Measurements from ENCODE around the gene SAMD14.

Gene SAMD14

GRCh38 chr17:50129728-50130558 lies at the start of gene SAMD14:
SAMD14 (minus strand) TSS chr17:50130160; CDS start chr17:50124959, 5,201 bp downstream.
- no peak for DNase-seq

GRCh38 chr17:50177983-50178834 lies 48.2 kb upstream of the SAMD14 start:
- DNase-seq, result peak; percentile 58

- no peak for DNase-seq
Observed at GRCh38 chr17:50177476-50177875, 47.5 kb upstream of the SAMD14 start.

GRCh38 chr17:50176559-50177357 lies 46.8 kb upstream of the SAMD14 start:
- DNase-seq, result no peak

DNA sequence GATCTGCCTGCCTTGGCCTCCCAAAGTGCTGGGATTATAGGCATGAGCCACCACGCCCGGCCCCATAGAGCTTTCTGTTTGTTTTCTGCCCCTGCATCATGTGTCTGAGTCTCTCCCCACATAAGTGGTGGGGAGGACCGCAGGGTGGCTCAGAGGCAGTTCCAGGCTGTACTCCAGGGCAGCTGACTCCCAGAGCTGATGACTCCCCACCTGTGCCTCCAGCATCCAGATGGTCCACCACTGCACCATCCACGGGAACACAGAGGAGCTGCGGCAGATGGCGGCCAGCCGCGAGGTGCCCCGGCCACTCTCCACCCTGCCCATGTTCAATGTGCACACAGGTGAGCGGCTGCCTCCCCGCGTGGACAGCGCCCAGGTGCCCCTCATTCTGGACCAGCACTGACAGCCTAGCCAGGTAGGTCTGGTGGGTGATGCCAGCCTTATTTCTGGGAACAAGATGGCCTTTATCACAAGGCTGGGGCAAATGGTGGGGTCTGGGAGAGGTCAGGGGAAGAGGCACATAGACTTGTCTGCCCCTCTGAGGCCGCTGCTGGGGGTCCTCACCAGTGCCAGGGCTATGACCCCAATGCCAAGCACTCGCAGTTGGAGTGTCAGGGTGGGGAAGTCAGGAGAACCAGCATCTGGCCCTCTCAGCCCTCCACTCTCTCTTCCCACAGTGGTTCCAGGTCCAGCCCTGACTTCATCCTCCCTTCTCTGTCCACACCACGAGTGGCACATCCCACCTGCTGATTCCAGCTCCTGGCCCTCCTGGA lies 45.3 kb upstream of the SAMD14 start:
- no peak for DNase-seq

DNA sequence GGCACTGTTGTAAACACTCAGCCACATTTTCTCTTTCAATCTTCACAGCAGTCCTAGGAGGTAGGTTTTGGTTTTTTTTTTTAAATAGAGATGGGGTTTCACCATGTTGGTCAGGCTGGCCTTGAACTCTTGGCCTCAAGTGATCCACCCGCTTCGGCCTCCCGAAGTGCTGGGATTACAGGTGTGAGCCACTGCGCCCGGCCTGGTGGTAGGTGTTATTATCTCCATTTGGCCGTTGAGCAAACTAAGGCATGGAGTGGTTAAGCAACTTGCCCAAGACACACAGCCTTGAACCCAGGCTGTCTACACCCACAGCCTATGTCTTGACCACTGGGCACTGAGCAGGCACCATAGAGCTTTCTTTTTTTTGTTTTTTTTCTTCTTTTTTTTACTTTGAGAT lies 44.5 kb upstream of the SAMD14 start:
- DNase-seq, result no peak

GRCh38 chr17:50173335-50173941 lies 43.5 kb upstream of the SAMD14 start:
- no peak for DNase-seq

GRCh38 chr17:50172936-50173334 lies 43.0 kb upstream of the SAMD14 start:
- DNase-seq, result no peak

DNA sequence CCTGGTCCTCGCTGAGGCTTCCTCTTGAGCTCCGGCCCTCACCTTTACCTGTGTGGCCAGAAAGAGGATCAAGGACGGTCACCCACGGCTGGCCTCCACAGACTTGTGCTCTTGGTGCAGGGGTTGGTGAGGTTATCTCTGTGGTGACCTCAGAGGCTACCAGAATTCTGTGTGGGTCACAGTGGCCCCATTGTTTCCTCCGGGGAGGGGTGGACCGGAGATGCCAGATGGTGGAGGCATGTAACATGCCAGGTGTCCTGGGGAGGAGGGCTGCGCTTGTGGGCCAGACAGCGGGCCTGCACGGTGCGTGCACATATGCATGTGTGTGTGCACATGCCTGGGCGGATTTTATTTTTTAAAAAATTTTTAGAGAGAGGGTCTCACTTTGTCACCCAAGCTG lies 42.2 kb upstream of the SAMD14 start:
- DNase-seq, result no peak

DNA sequence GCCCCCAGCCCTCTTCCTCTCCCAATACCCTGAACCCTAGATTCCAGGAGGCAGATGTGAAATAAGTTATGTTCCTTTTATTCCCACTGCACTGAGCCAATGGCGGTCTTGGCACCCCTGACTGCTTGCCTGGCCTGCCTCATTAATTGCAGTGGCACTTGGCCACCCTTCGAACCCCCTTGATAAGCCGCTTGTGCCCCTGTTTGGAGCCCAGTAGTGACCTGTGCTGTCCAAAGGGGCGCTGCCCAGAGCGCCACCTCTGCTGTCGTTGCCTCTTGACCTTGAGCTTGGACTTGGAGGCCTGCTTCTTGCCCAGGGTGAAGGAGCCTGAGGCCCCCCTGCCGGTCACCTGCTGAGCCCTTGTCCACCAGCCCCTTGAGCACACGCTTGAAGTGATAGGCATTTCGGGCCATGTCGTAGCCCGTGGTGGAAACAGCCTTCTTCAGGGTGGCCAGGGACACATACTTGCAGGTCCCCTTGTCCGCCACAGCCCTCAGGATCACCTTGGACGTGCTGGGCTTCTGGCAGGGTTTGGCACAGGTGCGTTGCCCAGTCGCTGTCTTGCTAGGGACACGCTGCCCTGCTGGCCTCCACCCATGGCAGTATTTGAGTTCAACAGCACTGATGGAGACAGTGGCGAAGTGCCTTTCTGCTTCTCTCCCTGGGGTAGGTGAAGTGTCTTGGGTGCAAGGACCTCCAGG lies 41.6 kb upstream of the SAMD14 start:
- no peak for DNase-seq

- DNase-seq, result no peak
Observed at GRCh38 chr17:50170662-50171370, 40.9 kb upstream of the SAMD14 start.

DNA sequence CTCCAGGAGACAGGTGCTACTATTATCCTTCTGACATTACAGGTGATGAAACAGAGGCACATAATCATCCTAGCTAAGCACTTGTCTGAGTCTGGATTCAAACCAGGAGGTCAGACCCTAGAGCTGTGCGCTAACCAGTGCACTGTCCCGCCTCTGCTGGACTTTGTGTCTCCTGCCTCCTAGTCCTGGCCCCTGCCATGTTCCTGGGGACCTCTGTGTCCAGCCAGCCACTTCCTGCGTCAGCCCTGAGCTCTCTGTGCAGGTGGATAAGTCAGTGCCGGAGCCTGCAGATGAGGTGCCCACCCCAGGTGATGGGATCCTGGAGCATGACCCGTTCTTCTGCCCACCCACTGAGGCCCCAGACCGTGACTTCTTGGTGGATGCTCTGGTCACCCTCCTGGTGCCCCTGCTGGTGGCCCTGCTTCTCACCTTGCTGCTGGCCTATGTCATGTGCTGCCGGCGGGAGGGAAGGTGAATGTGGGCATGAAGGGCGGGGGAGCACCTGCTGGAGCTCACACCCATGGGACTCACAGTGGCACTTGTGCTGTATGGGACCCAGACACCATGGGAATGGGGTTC lies 40.0 kb upstream of the SAMD14 start:
- peak; percentile 8 for DNase-seq

DNA sequence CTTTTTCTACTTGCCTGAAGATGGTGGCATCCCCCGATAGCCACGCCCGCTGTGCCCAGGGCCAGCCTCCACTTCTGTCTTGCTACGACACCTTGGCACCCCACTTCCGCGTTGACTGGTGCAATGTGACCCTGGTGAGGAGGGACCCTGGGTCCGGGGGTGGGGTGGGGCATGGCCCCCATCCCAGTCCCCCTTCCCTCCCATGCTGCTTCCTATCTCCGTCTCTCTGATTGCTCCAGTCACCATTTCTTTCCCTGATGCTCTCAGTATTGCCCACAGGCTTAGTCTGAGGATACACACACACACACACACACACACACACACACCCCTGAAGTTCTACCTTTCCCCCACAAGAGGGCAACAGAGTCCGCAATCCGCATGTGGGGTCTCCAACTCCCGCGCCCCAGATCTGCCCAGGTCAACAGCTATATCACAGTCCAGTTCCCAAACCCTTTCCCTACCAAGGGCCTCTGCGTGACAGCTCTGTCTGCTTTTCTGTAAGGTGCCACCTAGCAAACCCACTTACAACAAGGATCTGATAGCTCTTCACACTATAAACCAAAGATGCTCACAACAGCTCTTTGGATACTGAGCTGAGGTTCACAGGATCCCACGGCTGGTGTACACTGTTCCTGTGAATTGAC lies 39.3 kb upstream of the SAMD14 start:
- DNase-seq, result peak; percentile 54

DNA sequence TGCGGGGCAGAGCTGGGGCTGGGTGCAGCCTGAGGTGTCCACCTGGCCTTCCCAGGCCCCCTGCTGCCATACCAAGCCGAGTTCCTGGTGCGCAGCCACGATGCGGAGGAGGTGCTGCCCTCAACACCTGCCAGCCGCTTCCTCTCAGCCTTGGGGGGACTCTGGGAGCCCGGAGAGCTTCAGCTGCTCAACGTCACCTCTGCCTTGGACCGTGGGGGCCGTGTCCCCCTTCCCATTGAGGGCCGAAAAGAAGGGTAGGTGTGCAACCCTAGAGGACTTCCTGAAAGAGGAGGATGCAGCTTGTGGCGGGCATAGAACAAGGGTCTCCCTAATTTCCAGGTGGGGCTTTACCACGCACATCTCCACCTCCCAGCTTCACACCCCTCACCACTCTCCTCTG lies 38.4 kb upstream of the SAMD14 start:
- peak; percentile 6 for DNase-seq

DNA sequence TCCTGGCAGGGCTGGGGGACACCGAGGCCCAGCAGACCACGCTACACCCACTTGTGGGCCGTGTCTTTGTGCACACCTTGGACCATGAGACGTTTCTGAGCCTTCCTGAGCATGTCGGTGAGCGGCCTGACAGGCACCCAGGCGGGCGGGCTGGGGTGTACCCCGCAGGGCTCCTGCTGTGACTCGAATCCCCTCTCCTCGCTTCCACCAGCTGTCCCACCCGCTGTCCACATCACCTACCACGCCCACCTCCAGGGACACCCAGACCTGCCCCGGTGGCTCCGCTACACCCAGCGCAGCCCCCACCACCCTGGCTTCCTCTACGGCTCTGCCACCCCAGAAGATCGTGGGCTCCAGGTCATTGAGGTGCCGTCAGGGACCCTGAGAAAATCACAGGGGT lies 37.4 kb upstream of the SAMD14 start:
- DNase-seq, result no peak

GRCh38 chr17:50166518-50167181 lies 36.7 kb upstream of the SAMD14 start:
- no peak for DNase-seq

DNA sequence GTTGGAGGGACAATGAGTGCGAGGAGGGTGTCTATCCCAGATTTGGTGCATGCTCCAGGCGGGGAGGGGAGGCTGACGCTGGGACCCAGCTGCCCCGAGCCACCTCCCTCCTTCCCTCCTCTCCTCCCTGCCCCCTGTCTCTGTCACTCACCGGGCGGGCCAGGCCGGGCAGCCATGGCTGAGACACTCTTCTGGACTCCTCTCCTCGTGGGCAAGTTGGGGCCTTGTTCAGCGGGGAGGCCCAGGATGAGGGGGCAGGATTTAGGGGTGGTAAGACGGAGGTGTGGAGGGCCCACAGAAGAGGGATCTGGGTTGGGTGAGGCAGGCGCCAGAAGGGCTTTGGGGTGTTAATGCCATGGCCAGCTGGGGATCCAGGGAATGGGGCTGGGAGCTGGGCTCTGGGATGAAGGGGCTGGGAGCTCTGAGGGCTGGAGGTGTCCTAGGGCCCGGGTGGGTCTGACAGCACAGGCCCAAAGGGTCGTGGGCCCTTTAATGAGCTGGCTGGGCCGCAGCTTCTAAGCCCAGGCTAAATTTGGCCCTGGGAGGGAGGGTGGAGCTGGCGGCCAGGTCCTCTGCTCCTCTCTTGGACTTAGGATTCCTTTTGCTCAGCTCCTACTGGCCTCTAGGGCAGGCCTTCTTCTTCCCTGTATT lies 36.0 kb upstream of the SAMD14 start, which contains the start of gene SGCA:
TSS of gene SGCA (plus strand) at position 139 of the 651 bp plus-strand sequence. CDS start at position 175, 36 bp downstream.
- DNase-seq, result no peak

DNA sequence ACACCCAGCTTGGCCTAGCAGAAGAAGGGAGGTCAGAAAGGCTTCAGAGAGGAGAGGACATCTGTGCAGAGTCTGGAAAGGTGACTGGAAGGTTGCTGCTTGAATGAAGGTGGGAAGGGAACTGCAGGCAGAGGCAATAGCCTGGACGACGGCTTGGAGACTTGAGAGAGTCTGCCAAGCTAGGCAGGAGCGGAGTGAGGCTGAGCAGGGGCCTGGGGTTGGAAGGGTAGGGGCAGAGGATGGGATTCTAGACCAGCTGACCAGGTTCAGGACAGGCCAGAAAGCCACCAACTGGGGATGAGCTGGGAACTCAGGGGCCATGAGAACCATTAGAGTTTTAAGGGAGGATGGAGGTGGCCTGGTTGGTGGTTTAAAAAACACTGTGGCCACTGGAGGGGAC lies 35.5 kb upstream of the SAMD14 start:
- no peak for DNase-seq

Data from NCI-H774 (cell line).